B cell (primary cell): Measurements from ENCODE around the gene PSMD10. TPM values are rescaled to one million over a fixed set of nuclear protein-coding genes. Genes with fewer than 3 reads are reported as not detected.

Experiments
- ATAC-seq: fragments of 200-7000 bp; cut with Tn5 transposase; one replicate; pipeline ENCODE4 v1.10.0; 2021; ENCODE audit warnings: low read depth, mild to moderate bottlenecking, moderate number of reproducible peaks, moderate library complexity
- CTCF ChIA-PET: fragments of 350-600 bp; sonication (Branson Sonifier 250); formaldehyde crosslinking; loops from one replicate; lab custom pipeline; 2021; ENCODE audit warnings: antibody characterized with exemption, inconsistent platforms; lab: Charles Lee
- POLR2A ChIA-PET: fragments of 350-600 bp; sonication (Branson Sonifier 250); formaldehyde crosslinking; loops from one replicate; lab custom pipeline; 2021; ENCODE audit warnings: antibody characterized with exemption; lab: Charles Lee
- DNase-seq: peaks from one replicate; pipeline ENCODE4 v3.0.0; 2013
- H2AFZ ChIP-seq: 2 replicates; pipeline ENCODE4 v1.6.1; 2012; ENCODE audit warnings: mild to moderate bottlenecking, low read depth, low read length; ENCODE audit not compliant: insufficient read depth, poor library complexity, severe bottlenecking
- H3K27ac ChIP-seq, 2 donors: 1 replicate in 1 of 2; 2 replicates in 1 of 2; pipeline ENCODE4 v1.5.1; 2012 to 2013; ENCODE audit warnings: low read length in 2 of 2, mild to moderate bottlenecking in 2 of 2, moderate library complexity in 1 of 2
- H3K27me3 ChIP-seq, 4 experiments: fragments of 200-600 bp in 1 of 4; sonication (generic) in 1 of 4; replicated peaks in 1 of 4; 1 replicate in 2 of 4; 2 replicates in 2 of 4; pipeline versions ENCODE4 v1.6.1 to v1.7.0; 2013 to 2016; ENCODE audit warnings: low read length in 3 of 4, mild to moderate bottlenecking in 2 of 4, mixed read lengths in 1 of 4, moderate library complexity in 1 of 4; ENCODE audit not compliant: insufficient read depth in 4 of 4, control insufficient read depth in 3 of 4; ENCODE audit errors: control extremely low read depth in 1 of 4
- H3K36me3 ChIP-seq, 2 experiments: replicated peaks in 1 of 2; 1 replicate in 1 of 2; 2 replicates in 1 of 2; pipeline versions ENCODE4 v1.6.1 to v1.7.1; 2013; ENCODE audit warnings: low read length in 1 of 2; ENCODE audit not compliant: insufficient read depth in 2 of 2, control insufficient read depth in 1 of 2; ENCODE audit errors: control extremely low read depth in 1 of 2, extremely low read depth in 1 of 2
- H3K4me1 ChIP-seq, 2 donors: fragments of 200-600 bp in 1 of 2; sonication (generic) in 1 of 2; 1 replicate in 1 of 2; 2 replicates in 1 of 2; pipeline versions ENCODE4 v1.5.1 to v1.6.1; 2013 to 2017; ENCODE audit warnings: low read length in 2 of 2; ENCODE audit not compliant: control insufficient read depth in 2 of 2, insufficient read depth in 2 of 2
- H3K4me2 ChIP-seq: replicated peaks from 2 replicates; pipeline ENCODE3; 2012; ENCODE audit warnings: mild to moderate bottlenecking, low read depth, low read length; ENCODE audit not compliant: poor library complexity, severe bottlenecking
- H3K4me3 ChIP-seq, 5 experiments: fragments of 200-600 bp in 1 of 5; sonication (generic) in 1 of 5; 1 replicate in 3 of 5; 2 replicates in 2 of 5; pipeline versions ENCODE4 v1.5.1 to v1.7.0; 2011 to 2016; ENCODE audit warnings: low read length in 4 of 5, mild to moderate bottlenecking in 4 of 5, low read depth in 2 of 5, control low read depth in 1 of 5, moderate library complexity in 1 of 5; ENCODE audit not compliant: insufficient read depth in 1 of 5; ENCODE audit errors: control extremely low read depth in 1 of 5, extremely low read depth in 1 of 5
- H3K79me2 ChIP-seq: fragments of 200-600 bp; sonication (generic); one replicate; pipeline ENCODE4 v1.6.0; 2016; ENCODE audit warnings: low read length; ENCODE audit not compliant: control insufficient read depth, insufficient read depth
- H3K9ac ChIP-seq: fragments of 200-600 bp; sonication (generic); 2 replicates; pipeline ENCODE4 v1.6.1; 2017; ENCODE audit warnings: mild to moderate bottlenecking, low read length, moderate library complexity
- H3K9me3 ChIP-seq, 3 donors: one replicate each; pipeline versions ENCODE4 v1.6.1 to v1.7.1; 2013; ENCODE audit warnings: low read length in 2 of 3; ENCODE audit not compliant: control insufficient read depth in 2 of 3, insufficient read depth in 1 of 3; ENCODE audit errors: control extremely low read depth in 1 of 3
- H4K20me1 ChIP-seq: 2 replicates; pipeline ENCODE4 v1.6.0; 2012; ENCODE audit warnings: mild to moderate bottlenecking, low read length; ENCODE audit not compliant: insufficient read depth, control insufficient read depth, poor library complexity, severe bottlenecking
- H3K27ac Mint-ChIP-seq: one replicate; pipeline ENCODE4 v1.8.0; 2021; ENCODE audit warnings: mixed read lengths
- H3K27me3 Mint-ChIP-seq: one replicate; pipeline ENCODE4 v1.8.0; 2021; ENCODE audit warnings: mixed read lengths
- H3K4me1 Mint-ChIP-seq: one replicate; pipeline ENCODE4 v1.8.0; 2021; ENCODE audit warnings: mixed read lengths
- H3K4me3 Mint-ChIP-seq: one replicate; pipeline ENCODE4 v1.8.0; 2021; ENCODE audit warnings: mixed read lengths
- H3K9me3 Mint-ChIP-seq: one replicate; pipeline ENCODE4 v1.8.0; 2022; ENCODE audit warnings: mixed read lengths; ENCODE audit not compliant: insufficient read depth
- CTCF ChIP-seq: fragments of 200-600 bp; IDR thresholded peaks from one replicate; pipeline ENCODE4 v1.8.0; 2022; ENCODE audit warnings: antibody characterized with exemption, mild to moderate bottlenecking
- EZH2 ChIP-seq: IDR thresholded peaks from 2 replicates; pipeline ENCODE4 v1.6.1; 2012; ENCODE audit warnings: borderline replicate concordance, low read depth, mild to moderate bottlenecking, moderate library complexity, low read length; ENCODE audit not compliant: insufficient read depth, poor library complexity, severe bottlenecking
- WGBS: methylation state at CpG from one replicate; pipeline ENCODE4 v1.1.5; 2013; ENCODE audit warnings: missing lambda C conversion rate; ENCODE audit not compliant: insufficient coverage; 5-methylcytosine and 5-hydroxymethylcytosine counted together
- intact Hi-C: fragments of 100-400 bp; cut with micrococcal nuclease; formaldehyde crosslinking; loops from one replicate; pipeline ENCODE4 v1.10.0; 2022
- polyA plus RNA-seq: library from polyadenylated mRNA; depleted of rRNA; stranded (reverse); fragments of >200 nt; gene quantifications from 2 replicates; pipeline ENCODE4 v1.2.3, GENCODE V29; 2012
- total RNA-seq, 2 donors: library from RNA; stranded (reverse); fragments of 120-200 nt in 1 of 2; gene quantifications; 1 replicate in 1 of 2; 2 replicates in 1 of 2; pipeline versions ENCODE4 v1.2.3 to v1.2.4, GENCODE V29; 2013 to 2022

The PSMD10 gene
- total and polyA plus RNA-seq, 2 donors (not counting 1 experiment from before 2014, with no cell fraction given), result 9.6 to 22.6 TPM

GRCh38 chrX:108034725-108035124 lies 56.6 kb downstream of the PSMD10 start:
- Histone ChIP-seq H3K4me3 (no peak overlapping the region), H3K27me3 (peaks cover 0 to 3% (median 0%) of the 10 kb centered on the region in 4 experiments), H3K36me3 (no peaks in the 10 kb centered on the region), H3K27ac (no peak overlapping the region), H3K9me3 (no peaks in the 10 kb centered on the region), H2AFZ (no peak overlapping the region), H3K79me2 (no peaks in the 10 kb centered on the region), H3K9ac (no peak overlapping the region), H4K20me1 (no peaks in the 10 kb centered on the region), H3K4me1 (no peaks in the 10 kb centered on the region), H3K4me2 (no peak overlapping the region)
- DNase-seq (no peak), ATAC-seq (no peak)
- Mint-ChIP-seq H3K27me3 (no peaks in the 10 kb centered on the region), H3K4me3 (no peak overlapping the region), H3K4me1 (peaks cover 13% of the 10 kb centered on the region), H3K9me3 (no peaks in the 10 kb centered on the region), H3K27ac (no peak overlapping the region)
- POLR2A ChIA-PET, result no interaction called here
- TF ChIP-seq EZH2, result no peak
- TF ChIP-seq CTCF, result no peak
- WGBS, result 86% methylated on average over 1 of the region's 3 CpGs
- CTCF ChIA-PET, result no interaction called here
- intact Hi-C loops, result no loop called here

Other genes with a start within 250 kb of the PSMD10 start
- gene TEX13B, start 109.2 kb downstream of the PSMD10 start, total RNA-seq, result not detected in 2 replicates
- not detected in 2 replicates for gene TEX13B, start 109.2 kb downstream of the PSMD10 start, polyA plus RNA-seq
- 8.6 and 16.8 TPM in 2 replicates for gene VSIG1, start 46.5 kb downstream of the PSMD10 start, total RNA-seq
- 0.97 and 5.4 TPM in 2 replicates for gene VSIG1, start 46.5 kb downstream of the PSMD10 start, polyA plus RNA-seq
- 9.5 and 11.4 TPM in 2 replicates for gene ATG4A, start 236 bp upstream of the PSMD10 start, total RNA-seq
- 4.4 and 6.1 TPM in 2 replicates for gene ATG4A, start 236 bp upstream of the PSMD10 start, polyA plus RNA-seq